Stomach (tissue), 9 donors: ENCODE results near the gene PCDHA9. TPM values are rescaled to one million over a fixed set of nuclear protein-coding genes. Genes with fewer than 3 reads are reported as not detected.
"Not testable (repeated sequence)": the region's sequence is repeated elsewhere in the genome, so short reads cannot be mapped to it uniquely, and the experiment has no call there.

Source experiments
- DNase-seq, 2 donors: peaks; one replicate each; pipeline versions ENCODE4 v3.0.0 to v3.0.0-alpha.2; 2013 to 2019
- H3K27ac ChIP-seq, 5 donors: fragments of 200-600 bp in 4 of 5; sonication (generic) in 4 of 5; one replicate each; pipeline ENCODE4 v1.5.1; 2013 to 2019; ENCODE audit warnings: mild to moderate bottlenecking in 1 of 5, moderate library complexity in 1 of 5
- H3K27me3 ChIP-seq, 3 donors: fragments of 200-600 bp; sonication (generic); one replicate each; pipeline ENCODE4 v1.5.1; 2017 to 2019; ENCODE audit warnings: mixed run types in 1 of 3
- H3K36me3 ChIP-seq, 4 donors: fragments of 200-600 bp; sonication (generic); 1 replicate in 3 of 4; 2 replicates in 1 of 4; pipeline ENCODE4 v1.5.1; 2016 to 2019
- H3K4me1 ChIP-seq, 4 donors: fragments of 200-600 bp; sonication (generic); one replicate each; pipeline ENCODE4 v1.5.1; 2016 to 2019
- H3K4me3 ChIP-seq, 4 donors: fragments of 200-600 bp; sonication (generic) in 3 of 4; one replicate each; pipeline ENCODE4 v1.5.1; 2016 to 2019; ENCODE audit warnings: mild to moderate bottlenecking in 1 of 4
- H3K9me3 ChIP-seq, 4 donors: fragments of 200-600 bp; sonication (generic); one replicate each; pipeline ENCODE4 v1.5.1; 2016 to 2019
- CTCF ChIP-seq, 7 experiments: fragments of 450-650 bp in 4 of 7; fragments of 200-600 bp in 3 of 7; sonication (generic) in 3 of 7; IDR thresholded peaks; one replicate each; pipeline ENCODE4 v1.5.1; 2016 to 2019; ENCODE audit warnings: antibody characterized with exemption in 7 of 7, control low read depth in 2 of 7, mild to moderate bottlenecking in 1 of 7
- EP300 ChIP-seq: sonication (generic); formaldehyde crosslinking; IDR thresholded peaks from one replicate; pipeline ENCODE4 v1.6.1; 2017; ENCODE audit warnings: antibody characterized with exemption
- POLR2A ChIP-seq, 4 donors: fragments of 450-650 bp; IDR thresholded peaks; one replicate each; pipeline ENCODE4 v1.6.1; 2016; ENCODE audit warnings: antibody characterized with exemption in 4 of 4, control low read depth in 2 of 4, mild to moderate bottlenecking in 1 of 4, moderate library complexity in 1 of 4
- POLR2AphosphoS5 ChIP-seq, 3 donors: sonication (generic); formaldehyde crosslinking; IDR thresholded peaks; one replicate each; pipeline ENCODE4 v1.6.1; 2016; ENCODE audit warnings: antibody characterized with exemption in 3 of 3
- WGBS, 5 donors: extraction: QIAGEN DNeasy Blood & Tissue Kit in 3 of 5; methylation state at CpG; one replicate each; pipeline versions ENCODE4 v1.1.5 to v1.1.7; 2013 to 2018; 5-methylcytosine and 5-hydroxymethylcytosine counted together
- intact Hi-C: fragments of 100-400 bp; cut with DNase I; formaldehyde crosslinking; loops from one replicate; pipeline ENCODE4 v1.15.1; 2023; ENCODE audit warnings: low total_unique reads
- polyA plus RNA-seq, 3 donors: library from polyadenylated mRNA; stranded (reverse); fragments of 200-250 nt; gene quantifications; one replicate each; pipeline ENCODE4 v1.2.3, GENCODE V29; 2013
- total RNA-seq, 5 donors: library from RNA; depleted of rRNA; stranded (reverse); fragments of >200 nt; gene quantifications; one replicate each; pipeline versions ENCODE4 v1.1.0 to v1.2.3, GENCODE V29; 2014 to 2016
- donor health status: healthy with polysubstance abuse.
- donor health status: Bipolar disorder and iron deficiency.
- donor health status: healthy.

The PCDHA9 gene
- total and polyA plus RNA-seq, 8 donors: 0.03 to 3.3 (median 0.59) TPM; not detected in 4

- Histone ChIP-seq H3K36me3 (no peaks in the 10 kb centered on the region), H3K4me3 (peak within 1 kb of the TSS in 2 of 4 donors; percentile 6 to 19), H3K4me1 (no peaks in the 10 kb centered on the region), H3K9me3 (peaks cover 0 to 55% (median 48%) of the 10 kb centered on the region in 4 donors), H3K27ac (no peak within 1 kb of the TSS), H3K27me3 (peaks cover 0 to 33% (median 0%) of the 10 kb centered on the region in 3 donors)
- WGBS, 5 donors: 27 to 38% (median 30%) methylated on average over 38 to 39 of the region's 39 CpGs
- intact Hi-C loops: no loop called here
- TF ChIP-seq CTCF (IDR thresholded peaks at IDR 0.05): peak in 2 of 7 experiments; percentile 8 to 18
- no peak for TF ChIP-seq EP300
- peak in 1 of 2 donors; percentile 14 for DNase-seq
Observed at GRCh38 chr5:140821375-140822280, 26.6 kb upstream of the PCDHA9 start, which contains the start of gene PCDHA5. TSS of gene PCDHA5 (plus strand) at chr5:140821613.

- no peaks in the 10 kb centered on the region for H3K36me3 ChIP-seq
- intact Hi-C loops: no loop called here
- H3K27ac ChIP-seq: no peak overlapping the region
- DNase-seq: no peak
- H3K9me3 ChIP-seq: peaks cover 0 to 53% (median 45%) of the 10 kb centered on the region in 4 donors
- 24 to 29% (median 25%) methylated on average over 6 of the region's 6 CpGs for WGBS, 5 donors
- H3K4me1 ChIP-seq: no peaks in the 10 kb centered on the region
- TF ChIP-seq CTCF (IDR thresholded peaks at IDR 0.05): no peak
- no peak for TF ChIP-seq EP300
- TF ChIP-seq POLR2A (IDR thresholded peaks at IDR 0.05): no peak
- no peak for TF ChIP-seq POLR2AphosphoS5 (IDR thresholded peaks at IDR 0.05)
- H3K27me3 ChIP-seq: peaks cover 0 to 36% (median 0%) of the 10 kb centered on the region in 3 donors
- no peak overlapping the region for H3K4me3 ChIP-seq
Observed at GRCh38 chr5:140822281-140822629, 25.9 kb upstream of the PCDHA9 start.

- H3K36me3 ChIP-seq, H3K4me3 ChIP-seq, H3K4me1 ChIP-seq, H3K27ac ChIP-seq, intact Hi-C loops, DNase-seq: not testable (repeated sequence)
- WGBS, 5 donors: 51 to 79% (median 60%) methylated on average over 16 to 48 of the region's 48 CpGs
- H3K27me3 ChIP-seq: peaks cover 0 to 43% (median 6%) of the 10 kb centered on the region in 3 donors
- H3K9me3 ChIP-seq: peaks cover 2 to 56% (median 52%) of the 10 kb centered on the region in 4 donors
Observed at GRCh38 chr5:140822969-140823368, 25.2 kb upstream of the PCDHA9 start.

GRCh38 chr5:140823475-140823874, 24.7 kb upstream of the PCDHA9 start:
- Histone ChIP-seq H3K4me3 (no peak overlapping the region), H3K9me3 (peaks cover 6 to 59% (median 53%) of the 10 kb centered on the region in 4 donors), H3K4me1 (no peaks in the 10 kb centered on the region), H3K27ac (no peak overlapping the region), H3K36me3 (no peaks in the 10 kb centered on the region), H3K27me3 (peaks cover 0 to 48% (median 6%) of the 10 kb centered on the region in 3 donors)
- TF ChIP-seq EP300: no peak
- TF ChIP-seq POLR2A (IDR thresholded peaks at IDR 0.05): no peak
- no peak for TF ChIP-seq CTCF (IDR thresholded peaks at IDR 0.05)
- TF ChIP-seq POLR2AphosphoS5 (IDR thresholded peaks at IDR 0.05): no peak
- intact Hi-C loops: no loop called here
- 55 to 67% (median 61%) methylated on average over 33 to 38 of the region's 38 CpGs; no CpG with 5 or more reads in 1 of the 5 donors for WGBS, 5 donors
- DNase-seq: no peak
